GM19455 (cell line): ENCODE data around the gene TPRX1.
"Not testable (repeated sequence)": the region's sequence is repeated elsewhere in the genome, so short reads cannot be mapped to it uniquely, and the experiment has no call there.

ENCODE experiments used
- ATAC-seq: cut with Tn5 transposase; IDR thresholded peaks from one replicate; pipeline ENCODE4 v1.9.1; 2021; ENCODE audit not compliant: unreplicated experiment

The TPRX1 gene

DNA sequence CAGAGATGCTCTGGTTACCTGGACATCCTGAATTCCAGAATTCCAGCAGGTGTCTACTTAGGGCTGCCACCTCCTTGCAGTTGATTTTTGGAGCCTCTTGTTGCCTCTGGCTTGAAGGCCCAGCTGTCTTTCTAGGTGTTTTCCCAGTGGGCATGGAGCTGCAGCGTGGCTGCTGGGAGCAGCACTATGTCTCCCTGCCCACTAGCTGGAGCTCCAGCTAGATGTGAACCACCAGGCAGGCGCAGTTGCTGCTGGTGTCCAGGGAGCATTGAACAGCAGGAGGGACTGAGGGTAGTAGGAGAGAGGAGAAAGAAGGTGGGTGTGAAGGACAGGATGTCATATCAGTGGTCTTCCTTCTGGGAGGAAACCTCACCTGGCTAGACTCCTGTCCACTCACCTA is 35.7 kb downstream of the TPRX1 start:
- no peak for ATAC-seq

- ATAC-seq = no peak
Observed at GRCh38 chr19:47767349-47767748, 37.0 kb downstream of the TPRX1 start.

GRCh38 chr19:47766670-47767069 is 37.7 kb downstream of the TPRX1 start:
- ATAC-seq = no peak

DNA sequence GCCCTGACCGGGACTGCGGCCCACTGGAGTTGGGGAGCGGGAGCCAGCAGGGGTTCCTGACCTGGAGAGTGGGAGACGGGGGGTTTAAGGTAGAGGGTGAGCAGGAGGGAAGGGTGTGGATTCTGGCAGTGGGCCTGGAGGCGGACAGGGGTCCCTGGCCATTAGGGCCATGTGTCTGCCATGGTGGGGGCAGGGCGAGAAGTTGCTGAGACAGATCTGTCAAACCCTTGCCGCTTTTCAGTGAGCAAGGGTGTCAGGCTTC is 38.1 kb downstream of the TPRX1 start:
- ATAC-seq = no peak

DNA sequence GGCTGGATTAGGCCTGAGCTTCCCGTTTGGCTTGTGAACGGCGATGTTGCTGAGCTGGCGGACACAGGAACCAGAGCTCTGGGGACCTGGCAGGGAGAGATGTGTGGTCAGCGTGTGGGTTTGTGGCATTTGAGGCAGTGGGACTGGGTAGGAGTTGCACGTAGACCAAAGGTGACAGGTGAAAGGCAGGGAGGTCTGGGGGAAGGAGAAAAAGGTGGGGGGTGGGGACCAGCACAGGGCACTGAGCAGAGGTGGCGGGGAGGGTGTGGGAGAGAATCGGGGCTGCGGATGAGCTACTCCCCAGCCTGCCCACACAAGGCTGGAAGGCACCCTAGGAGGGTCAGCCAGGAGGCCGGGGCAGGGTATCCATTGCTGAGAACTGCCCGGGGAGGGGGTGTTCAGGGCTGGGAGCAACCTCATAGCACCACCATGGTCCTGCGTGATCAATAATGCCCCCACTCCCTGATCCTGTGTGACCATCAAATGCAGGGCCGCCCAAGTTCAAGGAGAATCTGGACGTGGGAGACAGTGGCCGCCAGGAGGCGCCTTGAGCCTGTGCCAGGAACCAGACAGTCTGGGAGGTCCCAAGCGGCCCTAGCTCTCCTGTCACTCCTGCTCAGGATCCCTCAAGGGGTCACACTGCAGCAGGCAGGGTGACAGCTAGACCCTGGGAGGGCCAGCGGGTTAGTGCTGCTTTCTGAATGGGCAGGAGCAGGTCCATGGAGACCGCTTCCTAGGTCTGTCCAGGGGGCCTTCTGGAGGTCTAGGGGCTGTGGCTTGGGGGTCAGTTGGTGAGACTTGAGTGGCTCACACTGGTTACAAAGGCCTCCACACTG is 38.6 kb downstream of the TPRX1 start:
- ATAC-seq = no peak

DNA sequence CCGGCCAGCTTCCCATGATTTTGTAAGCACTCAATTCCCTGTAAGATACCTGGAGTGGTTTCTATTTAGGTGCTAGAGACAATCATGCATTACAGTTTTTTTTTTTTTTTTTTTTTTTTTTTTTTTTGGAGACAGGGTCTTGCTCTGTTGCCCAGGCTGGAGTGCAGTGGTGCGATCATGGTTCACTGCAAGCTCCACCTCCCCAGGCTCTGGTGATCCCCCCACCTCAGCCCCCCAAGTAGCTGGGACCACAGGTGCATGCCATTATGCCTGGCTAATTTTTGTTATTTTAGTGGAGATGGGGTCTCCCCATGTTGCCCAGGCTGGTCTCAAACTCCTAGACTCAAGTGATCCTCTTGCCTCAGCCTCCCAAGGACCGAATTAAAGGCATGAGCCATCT is 39.6 kb downstream of the TPRX1 start:
- not testable (repeated sequence) for ATAC-seq

- no peak for ATAC-seq
Observed at GRCh38 chr19:47762615-47763308, 41.6 kb downstream of the TPRX1 start.

DNA sequence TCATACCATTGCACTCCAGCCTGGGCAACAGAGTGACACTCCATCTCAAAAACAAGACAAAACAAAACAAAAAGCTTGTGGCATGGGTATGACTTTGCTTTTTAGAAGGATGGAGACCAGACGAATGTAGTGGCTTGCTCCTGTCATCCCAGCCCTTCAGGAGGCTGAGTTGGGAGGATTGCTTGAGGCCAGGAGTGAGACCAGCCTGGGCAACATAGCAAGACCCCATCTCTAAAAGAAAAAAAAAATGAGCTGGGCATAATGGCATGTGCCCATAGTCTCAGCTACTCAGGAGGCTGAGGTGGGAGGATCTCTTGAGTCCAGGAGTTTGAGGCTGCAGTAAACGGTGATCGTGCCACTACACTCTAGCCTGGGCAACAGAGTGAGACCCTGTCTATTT is 42.2 kb downstream of the TPRX1 start:
- ATAC-seq = no peak

- no peak for ATAC-seq
Observed at GRCh38 chr19:47761566-47761965, 42.8 kb downstream of the TPRX1 start.

GRCh38 chr19:47760632-47760999 is 43.7 kb downstream of the TPRX1 start:
- no peak for ATAC-seq

GRCh38 chr19:47758443-47758804 is 45.9 kb downstream of the TPRX1 start:
- ATAC-seq = no peak

- ATAC-seq = no peak
Observed at GRCh38 chr19:47757617-47758442, 46.5 kb downstream of the TPRX1 start.

DNA sequence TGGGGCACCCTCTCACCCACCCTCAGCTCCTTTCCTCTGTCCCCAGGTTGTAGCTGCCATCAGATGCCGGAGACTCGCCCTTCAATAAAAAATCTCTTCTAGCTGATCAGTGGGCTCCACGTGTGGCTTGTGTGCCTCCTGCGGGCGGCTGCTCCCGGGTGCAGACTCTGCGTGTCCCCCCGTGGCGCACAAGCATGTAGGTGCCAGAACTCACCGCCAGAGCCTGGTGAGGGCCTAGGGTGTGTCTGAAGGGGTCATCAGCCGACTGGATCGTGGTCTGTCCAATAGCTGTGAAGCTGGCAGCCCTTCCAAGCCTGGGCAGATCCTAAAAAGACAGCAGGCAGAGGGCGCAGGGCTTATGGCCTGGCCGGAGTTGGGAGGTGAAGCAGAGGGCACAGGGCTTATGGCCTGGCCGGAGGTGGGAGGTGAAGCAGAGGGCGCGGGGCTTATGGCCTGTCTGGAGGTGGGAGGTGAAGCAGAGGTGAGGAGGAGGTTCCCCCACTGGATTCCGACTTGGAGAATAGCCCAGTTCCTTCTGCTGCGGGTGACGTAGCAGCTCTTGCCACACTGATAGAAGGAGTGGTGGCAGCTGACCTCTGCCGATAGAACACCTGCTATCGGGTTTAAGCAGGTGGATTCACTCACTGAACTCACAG is 47.3 kb downstream of the TPRX1 start:
- no peak for ATAC-seq

DNA sequence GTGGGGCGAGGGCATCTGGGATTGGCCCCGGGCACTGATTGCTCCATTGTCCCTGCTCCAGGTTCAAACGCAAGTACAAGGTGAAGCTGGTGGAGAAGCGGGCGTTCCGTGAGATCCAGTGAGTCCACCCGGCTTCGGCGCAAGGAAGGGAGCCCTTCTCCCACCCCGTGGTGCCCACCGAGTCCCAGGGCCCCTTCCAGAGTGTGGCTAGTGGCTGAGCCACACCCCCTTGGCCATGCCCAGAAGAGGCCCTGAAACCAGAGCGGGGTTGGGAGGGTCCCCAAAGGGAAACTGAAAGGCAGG is 47.8 kb downstream of the TPRX1 start:
- ATAC-seq = no peak

DNA sequence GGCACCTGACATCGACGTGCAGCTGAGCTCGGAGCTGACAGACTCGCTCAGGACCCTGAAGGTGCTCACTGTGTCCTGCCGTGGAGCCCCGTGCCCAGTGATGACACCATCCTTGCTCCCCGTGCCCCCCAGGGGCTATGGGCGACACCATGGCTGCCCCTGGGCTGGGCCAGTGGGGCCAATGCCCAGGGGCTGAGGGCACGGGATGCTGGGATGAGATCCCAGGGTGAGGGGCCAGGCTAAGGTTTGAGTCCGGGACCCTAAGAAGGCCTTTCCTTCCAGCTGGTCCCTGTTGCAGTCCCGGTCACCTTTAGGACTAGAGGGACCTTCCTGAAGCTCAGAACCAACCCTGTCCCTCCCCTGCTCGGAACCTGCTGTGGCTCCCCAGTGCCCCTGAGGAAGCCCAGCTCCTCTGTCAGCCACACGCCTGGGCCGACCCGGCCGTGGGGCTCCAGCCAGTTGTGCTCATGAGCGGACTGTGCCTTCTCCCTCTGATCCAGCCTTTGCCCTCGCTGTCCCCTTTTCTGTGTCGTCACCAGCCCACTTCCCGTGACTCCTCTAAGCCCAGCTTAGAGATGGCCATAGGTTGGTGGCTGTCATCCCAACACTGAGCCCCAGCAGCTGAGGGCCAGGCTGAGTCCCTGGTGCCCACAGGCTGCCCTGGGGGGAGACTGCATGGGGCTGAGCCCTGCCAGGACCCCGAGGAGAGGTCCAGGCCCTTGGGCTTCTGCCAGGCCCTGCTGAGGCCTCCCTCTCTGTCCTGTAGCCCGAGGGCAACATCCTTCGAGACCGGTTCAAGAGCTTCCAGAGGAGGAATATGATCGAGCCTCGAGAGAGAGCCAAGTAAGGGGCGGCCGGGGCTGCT is 48.4 kb downstream of the TPRX1 start:
- no peak for ATAC-seq

GRCh38 chr19:47755065-47755761 is 49.1 kb downstream of the TPRX1 start:
- ATAC-seq = no peak

DNA sequence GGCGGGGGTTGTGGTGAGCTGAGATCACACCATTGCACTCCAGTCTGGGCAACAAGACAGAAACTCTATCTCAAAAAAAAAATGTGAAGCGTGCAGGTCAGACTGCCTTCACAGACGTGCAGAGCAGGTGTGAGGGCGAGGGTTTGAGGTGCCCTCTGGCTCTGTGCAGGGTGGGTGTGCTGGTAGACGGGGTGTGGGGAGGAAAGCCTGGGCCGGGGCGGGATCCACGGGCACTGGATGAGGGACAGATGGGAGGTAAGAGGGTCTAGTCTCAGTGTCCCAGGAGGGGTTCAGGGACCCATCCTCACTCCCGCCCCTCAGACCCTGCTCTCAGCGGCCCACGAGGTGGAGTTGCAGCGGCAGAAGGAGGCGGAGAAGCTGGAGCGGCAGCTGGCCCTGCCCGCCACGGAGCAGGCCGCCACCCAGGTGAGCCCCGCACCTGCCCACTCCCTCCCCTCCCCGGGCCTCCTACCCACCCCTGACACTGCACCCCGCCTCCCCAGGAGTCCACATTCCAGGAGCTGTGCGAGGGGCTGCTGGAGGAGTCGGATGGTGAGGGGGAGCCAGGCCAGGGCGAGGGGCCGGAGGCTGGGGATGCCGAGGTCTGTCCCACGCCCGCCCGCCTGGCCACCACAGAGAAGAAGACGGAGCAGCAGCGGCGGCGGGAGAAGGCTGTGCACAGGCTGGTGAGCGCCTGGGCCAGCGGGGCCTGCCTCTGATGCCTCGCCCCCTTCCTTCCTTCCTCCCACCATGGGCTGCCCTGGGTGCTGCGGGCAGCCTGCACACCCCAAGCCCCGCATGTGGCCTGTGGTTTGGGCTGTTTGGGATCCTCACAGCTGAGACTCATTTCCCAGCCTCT is 49.9 kb downstream of the TPRX1 start:
- no peak for ATAC-seq

DNA sequence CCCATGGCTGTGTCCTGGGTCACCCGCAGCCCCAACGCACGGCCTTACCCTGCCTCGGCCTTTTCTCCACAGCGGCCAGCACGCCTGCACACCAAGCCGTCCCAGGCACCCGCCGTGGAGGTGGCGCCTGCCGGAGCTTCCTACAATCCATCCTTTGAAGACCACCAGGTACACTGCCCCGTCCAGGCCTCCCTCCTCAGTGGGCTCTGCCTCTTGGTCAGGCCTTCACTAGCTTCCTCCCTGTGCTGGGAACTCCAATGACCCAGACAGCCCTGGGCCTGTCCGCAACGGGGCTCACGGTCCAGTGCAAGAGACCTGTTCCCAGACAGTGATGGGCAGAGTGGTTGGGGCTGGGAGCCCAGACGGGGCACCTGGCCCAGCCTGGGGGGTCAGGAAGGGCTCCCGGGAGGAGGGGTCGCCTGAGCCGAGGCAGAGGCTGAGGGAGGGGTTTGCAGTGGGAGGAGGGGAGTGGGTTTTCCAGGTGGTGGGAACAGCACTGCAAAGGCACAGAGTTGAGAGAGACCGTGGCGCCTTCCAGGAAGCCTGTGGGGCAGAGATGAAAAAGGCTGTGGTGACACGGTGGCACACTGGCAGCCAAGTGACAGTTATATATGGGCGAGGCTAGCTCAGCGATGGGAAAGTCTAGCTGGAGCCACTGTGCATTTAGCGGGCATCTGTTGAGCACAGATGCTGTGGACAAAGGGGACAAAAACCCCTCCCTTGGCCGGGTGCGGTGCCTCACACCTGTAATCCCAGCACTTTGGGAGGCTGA is 51.7 kb downstream of the TPRX1 start:
- no peak for ATAC-seq
